ENCODE measurements around the gene TSC2. TPM values are rescaled to one million over a fixed set of nuclear protein-coding genes. Genes with fewer than 3 reads are reported as not detected.

The TSC2 gene
- total RNA-seq, 1 experiment from 2014 or later, result 59.3 TPM

- H3K9ac ChIP-seq (ENCODE audit: low read length), result peak overlapping the region; percentile 77
- peak overlapping the region; percentile 56; the same call in 1 of the 2 replicates for H3K27ac ChIP-seq (ENCODE audit: low read length)
- ChIA-PET POLR2A (ENCODE audit: unreplicated experiment) (no interaction called here), CTCF (interaction anchor here (0.7 to 1.5 kb wide), 2 partner anchors 24 to 28 kb away, joined by 3 to 4 read pairs; no protein-coding TSS in a partner anchor)
- no peak for DNase-seq
- H3K9me3 ChIP-seq (ENCODE audit: low read length), result no peaks in the 10 kb centered on the region
- no peaks in the 10 kb centered on the region for H3K27me3 ChIP-seq (ENCODE audit: low read length)
- peak overlapping the region; percentile 99 for H3K4me2 ChIP-seq (ENCODE audit: low read length)
- H2AFZ ChIP-seq (ENCODE audit: low read length), result no peak overlapping the region
- peaks cover 26% of the 10 kb centered on the region for H3K4me1 ChIP-seq (ENCODE audit: insufficient read depth, low read length)
- intact Hi-C loops (cut with micrococcal nuclease), result no loop called here
- H3K36me3 ChIP-seq (ENCODE audit: low read depth, low read length), result no peaks in the 10 kb centered on the region
- H3K9me2 ChIP-seq (replicated peaks; ENCODE audit: low read length), result no peaks in the 10 kb centered on the region
- ATAC-seq, result no peak
- peak overlapping the region; percentile 87 for H3K4me3 ChIP-seq (ENCODE audit: low read length)
- TF ChIP-seq EZH2phosphoT487 (IDR thresholded peaks at IDR 0.05; ENCODE audit: borderline replicate concordance, low read length), result no peak
- no peak for TF ChIP-seq EZH2 (IDR thresholded peaks at IDR 0.05; ENCODE audit: low read length, unreplicated experiment)
- no peak for TF ChIP-seq CTCF (conservative IDR thresholded peaks at IDR 0.05; ENCODE audit: low read depth, low read length)
- H3F3A ChIP-seq (ENCODE audit: low read length, unreplicated experiment), result no peaks in the 10 kb centered on the region
- peaks cover 30% of the 10 kb centered on the region for H3K79me2 ChIP-seq (ENCODE audit: low read length)
- BruUV-seq (replicated peaks), result no TSS peak
- no peaks in the 10 kb centered on the region for H4K20me1 ChIP-seq (ENCODE audit: low read length)
Measured at GRCh38 chr16:2028146-2028545, 19.6 kb upstream of the TSC2 start.

GRCh38 chr16:2028620-2029220, 19.1 kb upstream of the TSC2 start:
- H3K9ac ChIP-seq (ENCODE audit: low read length), result no peak overlapping the region
- no peaks in the 10 kb centered on the region for H4K20me1 ChIP-seq (ENCODE audit: low read length)
- H3K36me3 ChIP-seq (ENCODE audit: low read depth, low read length), result no peaks in the 10 kb centered on the region
- peak overlapping the region; percentile 99 for H3K4me2 ChIP-seq (ENCODE audit: low read length)
- no peak for ATAC-seq
- no peaks in the 10 kb centered on the region for H3K9me3 ChIP-seq (ENCODE audit: low read length)
- H3K27me3 ChIP-seq (ENCODE audit: low read length), result no peaks in the 10 kb centered on the region
- peak overlapping the region; percentile 87 for H3K4me3 ChIP-seq (ENCODE audit: low read length)
- peaks cover 27% of the 10 kb centered on the region for H3K4me1 ChIP-seq (ENCODE audit: insufficient read depth, low read length)
- POLR2A ChIA-PET (ENCODE audit: unreplicated experiment), result no interaction called here
- CTCF ChIA-PET, result no interaction called here
- no peak overlapping the region for H3K27ac ChIP-seq (ENCODE audit: low read length)
- no peaks in the 10 kb centered on the region for H3F3A ChIP-seq (ENCODE audit: low read length, unreplicated experiment)
- TF ChIP-seq EZH2 (IDR thresholded peaks at IDR 0.05; ENCODE audit: low read length, unreplicated experiment), result no peak
- TF ChIP-seq CTCF (conservative IDR thresholded peaks at IDR 0.05; ENCODE audit: low read depth, low read length), result no peak
- TF ChIP-seq EZH2phosphoT487 (IDR thresholded peaks at IDR 0.05; ENCODE audit: borderline replicate concordance, low read length), result no peak
- H2AFZ ChIP-seq (ENCODE audit: low read length), result no peak overlapping the region
- no TSS peak for BruUV-seq (replicated peaks)
- H3K9me2 ChIP-seq (replicated peaks; ENCODE audit: low read length), result no peaks in the 10 kb centered on the region
- intact Hi-C loops (cut with micrococcal nuclease), result no loop called here
- peaks cover 36% of the 10 kb centered on the region for H3K79me2 ChIP-seq (ENCODE audit: low read length)
- no peak for DNase-seq

GRCh38 chr16:2029350-2029749, 18.4 kb upstream of the TSC2 start:
- Histone ChIP-seq H3K9ac (ENCODE audit: low read length) (no peak overlapping the region), H3F3A (ENCODE audit: low read length, unreplicated experiment) (no peaks in the 10 kb centered on the region), H3K4me1 (ENCODE audit: insufficient read depth, low read length) (peaks cover 31% of the 10 kb centered on the region), H3K27ac (ENCODE audit: low read length) (no peak overlapping the region), H3K9me3 (ENCODE audit: low read length) (no peaks in the 10 kb centered on the region), H2AFZ (ENCODE audit: low read length) (no peak overlapping the region), H3K9me2 (replicated peaks; ENCODE audit: low read length) (no peaks in the 10 kb centered on the region), H3K4me2 (ENCODE audit: low read length) (no peak overlapping the region), H4K20me1 (ENCODE audit: low read length) (no peaks in the 10 kb centered on the region), H3K79me2 (ENCODE audit: low read length) (peaks cover 41% of the 10 kb centered on the region), H3K4me3 (ENCODE audit: low read length) (no peak overlapping the region), H3K27me3 (ENCODE audit: low read length) (no peaks in the 10 kb centered on the region), H3K36me3 (ENCODE audit: low read depth, low read length) (no peaks in the 10 kb centered on the region)
- POLR2A ChIA-PET (ENCODE audit: unreplicated experiment), result interaction anchor here (0.6 kb wide), 1 partner anchor 203 kb away, joined by 3 read pairs; no protein-coding TSS in a partner anchor
- CTCF ChIA-PET, result no interaction called here
- TF ChIP-seq EZH2 (IDR thresholded peaks at IDR 0.05; ENCODE audit: low read length, unreplicated experiment) (no peak), CTCF (conservative IDR thresholded peaks at IDR 0.05; ENCODE audit: low read depth, low read length) (no peak), EZH2phosphoT487 (IDR thresholded peaks at IDR 0.05; ENCODE audit: borderline replicate concordance, low read length) (no peak)
- ATAC-seq (no peak), DNase-seq (no peak)
- intact Hi-C loops (cut with micrococcal nuclease), result no loop called here
- BruUV-seq (replicated peaks), result no TSS peak

Data from PC-3 (cell line).